ENCODE results near the gene MRPL4. TPM values are rescaled to one million over a fixed set of nuclear protein-coding genes. Genes with fewer than 3 reads are reported as not detected.

Gene MRPL4
- total and polyA plus RNA-seq, 10 of the 15 experiments (the other 5 are each of a cell fraction or from before 2014, with no cell fraction given): 0.79 to 221 (median 112) TPM

DNA sequence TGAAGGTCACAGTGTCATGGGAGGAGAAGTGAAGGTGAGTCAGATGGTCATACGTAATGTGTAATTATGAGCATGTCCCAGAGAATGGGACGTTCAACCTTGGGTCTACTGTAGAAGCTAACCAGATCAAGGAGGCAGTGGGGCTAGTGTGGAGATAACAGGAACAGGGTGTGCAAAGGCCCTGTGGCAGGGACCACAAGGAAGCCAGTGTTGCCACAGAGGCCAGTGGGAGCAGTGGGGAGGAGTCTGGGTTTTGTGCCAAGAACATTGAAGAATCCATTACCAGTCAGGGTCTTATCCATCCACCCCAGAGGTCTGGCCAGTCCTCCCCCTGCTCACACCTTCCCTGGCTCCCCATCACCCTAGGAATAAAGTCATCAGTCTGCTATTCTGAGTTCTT lies 3.3 kb downstream of the MRPL4 start:
- ChIA-PET POLR2A (no interaction called here), RAD21 (ENCODE audit: unreplicated experiment) (no interaction called here), CTCF (interaction anchor here (1.2 to 1.7 kb wide), 2 partner anchors 133 to 135 kb away, joined by 4 to 5 read pairs; no protein-coding TSS in a partner anchor), SMC1A (ENCODE audit: uncharacterized antibody, unreplicated experiment) (no interaction called here)
- Histone ChIP-seq H3K27me3 (replicated peaks in 1 of 2; ENCODE audit: control insufficient read depth in 2 of 2, insufficient read depth in 2 of 2, low read length in 1 of 2) (no peaks in the 10 kb centered on the region), H3K79me2 (ENCODE audit: control insufficient read depth, insufficient read depth, low read length) (peaks cover 22% of the 10 kb centered on the region), H4K20me1 (ENCODE audit: control insufficient read depth, insufficient read depth) (no peaks in the 10 kb centered on the region), H2AFZ (ENCODE audit: control insufficient read depth, low read depth, low read length) (no peak overlapping the region), H3K27ac (ENCODE audit: control insufficient read depth, insufficient read depth) (no peak overlapping the region), H3K9ac (ENCODE audit: control insufficient read depth, insufficient read depth, low read length) (no peak overlapping the region), H3K4me2 (ENCODE audit: control insufficient read depth, insufficient read depth) (no peak overlapping the region), H3K4me3 (no peak overlapping the region), H3K9me3 (replicated peaks; ENCODE audit: control insufficient read depth, insufficient read depth, low read length) (no peaks in the 10 kb centered on the region; the same call in 2 of the 3 replicates), H3K36me3 (ENCODE audit: control insufficient read depth in 2 of 2, insufficient read depth in 2 of 2, low read length in 1 of 2) (peaks cover 22 to 23% of the 10 kb centered on the region in 2 experiments; a peak in 3 of 4 replicates), H3K4me1 (ENCODE audit: control insufficient read depth, insufficient read depth, low read length) (peaks cover 16% of the 10 kb centered on the region)
- ATAC-seq (no peak), FAIRE-seq (no peak), DNase-seq (ENCODE audit: low read depth, low spot score) (no peak)
- WGBS (ENCODE audit: insufficient coverage, insufficient replicate concordance, low lambda C conversion rate, missing lambda C conversion rate): 64% methylated on average over 2 of the region's 2 CpGs
- in situ Hi-C loops (cut with MboI) (loop anchor here (5.0 kb wide), 1 partner anchor 318 kb away; the partner anchor contains the start of gene OLFM2), intact Hi-C loops (cut with micrococcal nuclease; ENCODE audit: unreplicated experiment) (no loop called here)
- TF ChIP-seq, protein P1, sequence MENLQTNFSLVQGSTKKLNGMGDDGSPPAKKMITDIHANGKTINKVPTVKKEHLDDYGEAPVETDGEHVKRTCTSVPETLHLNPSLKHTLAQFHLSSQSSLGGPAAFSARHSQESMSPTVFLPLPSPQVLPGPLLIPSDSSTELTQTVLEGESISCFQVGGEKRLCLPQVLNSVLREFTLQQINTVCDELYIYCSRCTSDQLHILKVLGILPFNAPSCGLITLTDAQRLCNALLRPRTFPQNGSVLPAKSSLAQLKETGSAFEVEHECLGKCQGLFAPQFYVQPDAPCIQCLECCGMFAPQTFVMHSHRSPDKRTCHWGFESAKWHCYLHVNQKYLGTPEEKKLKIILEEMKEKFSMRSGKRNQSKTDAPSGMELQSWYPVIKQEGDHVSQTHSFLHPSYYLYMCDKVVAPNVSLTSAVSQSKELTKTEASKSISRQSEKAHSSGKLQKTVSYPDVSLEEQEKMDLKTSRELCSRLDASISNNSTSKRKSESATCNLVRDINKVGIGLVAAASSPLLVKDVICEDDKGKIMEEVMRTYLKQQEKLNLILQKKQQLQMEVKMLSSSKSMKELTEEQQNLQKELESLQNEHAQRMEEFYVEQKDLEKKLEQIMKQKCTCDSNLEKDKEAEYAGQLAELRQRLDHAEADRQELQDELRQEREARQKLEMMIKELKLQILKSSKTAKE (IDR thresholded peaks at IDR 0.05; ENCODE audit: low read depth, poor library complexity, severe bottlenecking): no peak
- TF ChIP-seq PAX5 (IDR thresholded peaks at IDR 0.05; ENCODE audit: borderline replicate concordance, low read depth, low read length) (no peak), BHLHE40 (IDR thresholded peaks at IDR 0.05; ENCODE audit: borderline replicate concordance in 1 of 2, low read depth in 2 of 2, low read length in 1 of 2) (no peak), CHD1 (IDR thresholded peaks at IDR 0.05; ENCODE audit: low read depth, low read length) (no peak)
- TF ChIP-seq, protein P2, sequence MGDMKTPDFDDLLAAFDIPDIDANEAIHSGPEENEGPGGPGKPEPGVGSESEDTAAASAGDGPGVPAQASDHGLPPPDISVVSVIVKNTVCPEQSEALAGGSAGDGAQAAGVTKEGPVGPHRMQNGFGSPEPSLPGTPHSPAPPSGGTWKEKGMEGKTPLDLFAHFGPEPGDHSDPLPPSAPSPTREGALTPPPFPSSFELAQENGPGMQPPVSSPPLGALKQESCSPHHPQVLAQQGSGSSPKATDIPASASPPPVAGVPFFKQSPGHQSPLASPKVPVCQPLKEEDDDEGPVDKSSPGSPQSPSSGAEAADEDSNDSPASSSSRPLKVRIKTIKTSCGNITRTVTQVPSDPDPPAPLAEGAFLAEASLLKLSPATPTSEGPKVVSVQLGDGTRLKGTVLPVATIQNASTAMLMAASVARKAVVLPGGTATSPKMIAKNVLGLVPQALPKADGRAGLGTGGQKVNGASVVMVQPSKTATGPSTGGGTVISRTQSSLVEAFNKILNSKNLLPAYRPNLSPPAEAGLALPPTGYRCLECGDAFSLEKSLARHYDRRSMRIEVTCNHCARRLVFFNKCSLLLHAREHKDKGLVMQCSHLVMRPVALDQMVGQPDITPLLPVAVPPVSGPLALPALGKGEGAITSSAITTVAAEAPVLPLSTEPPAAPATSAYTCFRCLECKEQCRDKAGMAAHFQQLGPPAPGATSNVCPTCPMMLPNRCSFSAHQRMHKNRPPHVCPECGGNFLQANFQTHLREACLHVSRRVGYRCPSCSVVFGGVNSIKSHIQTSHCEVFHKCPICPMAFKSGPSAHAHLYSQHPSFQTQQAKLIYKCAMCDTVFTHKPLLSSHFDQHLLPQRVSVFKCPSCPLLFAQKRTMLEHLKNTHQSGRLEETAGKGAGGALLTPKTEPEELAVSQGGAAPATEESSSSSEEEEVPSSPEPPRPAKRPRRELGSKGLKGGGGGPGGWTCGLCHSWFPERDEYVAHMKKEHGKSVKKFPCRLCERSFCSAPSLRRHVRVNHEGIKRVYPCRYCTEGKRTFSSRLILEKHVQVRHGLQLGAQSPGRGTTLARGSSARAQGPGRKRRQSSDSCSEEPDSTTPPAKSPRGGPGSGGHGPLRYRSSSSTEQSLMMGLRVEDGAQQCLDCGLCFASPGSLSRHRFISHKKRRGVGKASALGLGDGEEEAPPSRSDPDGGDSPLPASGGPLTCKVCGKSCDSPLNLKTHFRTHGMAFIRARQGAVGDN (IDR thresholded peaks at IDR 0.05): no peak
- TSS peak; percentile 48 for BruUV-seq (replicated peaks)

All from GM12878 (cell line).